Prostate gland (tissue), 2 donors: Measurements from ENCODE around the gene SLC7A6OS. TPM values are rescaled to one million over a fixed set of nuclear protein-coding genes. Genes with fewer than 3 reads are reported as not detected.
A peak's percentile ranks its signal among the peaks of the same experiment; 100 is the strongest.

Source experiments
- DNase-seq: peaks from one replicate; pipeline ENCODE4 v3.0.0-alpha.2; 2019; ENCODE audit warnings: low spot score
- H3K27ac ChIP-seq, 2 donors: fragments of 200-600 bp; sonication (generic); 2 replicates each; pipeline ENCODE4 v1.5.1; 2017 to 2019
- H3K27me3 ChIP-seq: fragments of 200-600 bp; sonication (generic); replicated peaks from 2 replicates; pipeline ENCODE4 v1.5.1; 2019; ENCODE audit not compliant: insufficient read depth
- H3K36me3 ChIP-seq, 2 donors: fragments of 200-600 bp; sonication (generic); 1 replicate in 1 of 2; 2 replicates in 1 of 2; pipeline versions ENCODE4 v1.5.1 to v1.8.1; 2017 to 2019
- H3K4me1 ChIP-seq: fragments of 200-600 bp; sonication (generic); replicated peaks from 2 replicates; pipeline ENCODE4 v1.5.1; 2019
- H3K4me3 ChIP-seq, 2 donors: fragments of 200-600 bp; sonication (generic); 2 replicates each; pipeline ENCODE4 v1.5.1; 2017 to 2019
- H3K9me3 ChIP-seq: fragments of 200-600 bp; sonication (generic); 2 replicates; pipeline ENCODE4 v1.5.1; 2017
- POLR2A ChIP-seq: fragments of 450-650 bp; IDR thresholded peaks from one replicate; pipeline ENCODE4 v1.6.1; 2016; ENCODE audit warnings: antibody characterized with exemption, mild to moderate bottlenecking
- POLR2AphosphoS5 ChIP-seq: sonication (generic); formaldehyde crosslinking; IDR thresholded peaks from one replicate; pipeline ENCODE4 v1.6.1; 2017; ENCODE audit warnings: antibody characterized with exemption
- WGBS: methylation state at CpG from one replicate; pipeline ENCODE4 v1.1.5; 2018; 5-methylcytosine and 5-hydroxymethylcytosine counted together
- intact Hi-C: fragments of 100-400 bp; cut with DNase I; formaldehyde crosslinking; loops from one replicate; pipeline ENCODE4 v1.14.2; 2022
- total RNA-seq, 2 donors: library from RNA; depleted of rRNA; stranded (reverse); fragments of >200 nt; gene quantifications; one replicate each; pipeline ENCODE4 v1.1.0, GENCODE V29; 2016
- TF ChIP-seq, protein P1 (sequence below), 4 experiments: fragments of 200-600 bp in 2 of 4; fragments of 450-650 bp in 2 of 4; sonication (generic) in 2 of 4; IDR thresholded peaks; 1 replicate in 3 of 4; 2 replicates in 1 of 4; pipeline ENCODE4 v1.5.1; 2016 to 2019; ENCODE audit warnings: antibody characterized with exemption in 4 of 4, mild to moderate bottlenecking in 2 of 4, moderate library complexity in 2 of 4

Gene SLC7A6OS
- total RNA-seq, 2 donors from 2014 or later, result 10.0 to 23.6 TPM

DNA sequence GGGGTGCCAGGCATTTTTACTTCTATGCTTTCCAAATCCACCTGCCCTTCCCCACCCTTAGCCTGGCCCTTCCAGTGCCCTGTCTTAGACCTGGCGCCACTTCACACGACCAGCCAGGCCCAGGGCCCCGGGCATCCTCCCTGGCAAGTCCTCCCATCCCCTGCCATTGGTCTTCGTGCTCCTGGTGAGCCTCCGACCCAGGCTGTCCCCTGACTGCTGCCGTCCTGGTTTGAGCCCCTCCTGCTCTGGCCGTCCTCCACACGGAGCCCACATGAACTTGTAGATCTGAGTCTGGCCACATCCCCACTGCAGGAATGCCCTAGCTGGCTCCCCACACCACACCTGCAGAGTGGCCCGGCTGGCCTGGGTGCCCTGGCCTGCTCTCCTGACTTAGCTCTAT is 44.1 kb upstream of the SLC7A6OS start:
- Histone ChIP-seq H3K27ac (no peak overlapping the region), H3K9me3 (no peaks in the 10 kb centered on the region), H3K36me3 (peaks cover 10% of the 10 kb centered on the region in 2 donors), H3K27me3 (no peaks in the 10 kb centered on the region), H3K4me3 (no peak overlapping the region), H3K4me1 (no peaks in the 10 kb centered on the region)
- WGBS, result 90% methylated on average over 9 of the region's 9 CpGs
- no peak for DNase-seq
- intact Hi-C loops, result no loop called here
- TF ChIP-seq, protein P1, sequence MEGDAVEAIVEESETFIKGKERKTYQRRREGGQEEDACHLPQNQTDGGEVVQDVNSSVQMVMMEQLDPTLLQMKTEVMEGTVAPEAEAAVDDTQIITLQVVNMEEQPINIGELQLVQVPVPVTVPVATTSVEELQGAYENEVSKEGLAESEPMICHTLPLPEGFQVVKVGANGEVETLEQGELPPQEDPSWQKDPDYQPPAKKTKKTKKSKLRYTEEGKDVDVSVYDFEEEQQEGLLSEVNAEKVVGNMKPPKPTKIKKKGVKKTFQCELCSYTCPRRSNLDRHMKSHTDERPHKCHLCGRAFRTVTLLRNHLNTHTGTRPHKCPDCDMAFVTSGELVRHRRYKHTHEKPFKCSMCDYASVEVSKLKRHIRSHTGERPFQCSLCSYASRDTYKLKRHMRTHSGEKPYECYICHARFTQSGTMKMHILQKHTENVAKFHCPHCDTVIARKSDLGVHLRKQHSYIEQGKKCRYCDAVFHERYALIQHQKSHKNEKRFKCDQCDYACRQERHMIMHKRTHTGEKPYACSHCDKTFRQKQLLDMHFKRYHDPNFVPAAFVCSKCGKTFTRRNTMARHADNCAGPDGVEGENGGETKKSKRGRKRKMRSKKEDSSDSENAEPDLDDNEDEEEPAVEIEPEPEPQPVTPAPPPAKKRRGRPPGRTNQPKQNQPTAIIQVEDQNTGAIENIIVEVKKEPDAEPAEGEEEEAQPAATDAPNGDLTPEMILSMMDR (IDR thresholded peaks at IDR 0.05), result no peak
- TF ChIP-seq POLR2A (no peak), POLR2AphosphoS5 (no peak)

DNA sequence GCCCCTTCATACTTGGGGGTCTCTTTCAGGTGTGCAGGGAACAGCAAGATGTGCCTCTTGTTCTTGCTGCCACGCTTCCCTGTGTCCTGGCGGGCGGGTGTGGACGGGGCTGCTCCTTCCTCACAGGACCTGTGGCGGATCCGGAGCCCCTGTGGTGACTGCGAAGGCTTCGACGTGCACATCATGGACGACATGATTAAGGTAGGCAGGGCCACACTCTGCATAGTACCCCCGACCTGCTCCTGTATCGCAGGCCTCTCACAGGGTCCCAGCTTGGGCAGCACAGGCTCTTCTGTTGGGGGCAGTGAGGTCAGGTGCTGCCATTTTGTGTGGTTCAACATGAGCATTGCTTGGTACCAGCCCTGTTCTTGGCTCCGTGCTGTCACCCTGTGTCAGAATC is 42.6 kb upstream of the SLC7A6OS start:
- TF ChIP-seq POLR2A (no peak), POLR2AphosphoS5 (no peak)
- TF ChIP-seq, protein P1 (IDR thresholded peaks at IDR 0.05), result no peak
- Histone ChIP-seq H3K27me3 (no peaks in the 10 kb centered on the region), H3K9me3 (no peaks in the 10 kb centered on the region), H3K36me3 (peaks cover 10 to 14% of the 10 kb centered on the region in 2 donors), H3K4me1 (no peaks in the 10 kb centered on the region), H3K27ac (no peak overlapping the region), H3K4me3 (no peak overlapping the region)
- no peak for DNase-seq
- WGBS, result 88% methylated on average over 13 of the region's 13 CpGs
- intact Hi-C loops, result no loop called here

DNA sequence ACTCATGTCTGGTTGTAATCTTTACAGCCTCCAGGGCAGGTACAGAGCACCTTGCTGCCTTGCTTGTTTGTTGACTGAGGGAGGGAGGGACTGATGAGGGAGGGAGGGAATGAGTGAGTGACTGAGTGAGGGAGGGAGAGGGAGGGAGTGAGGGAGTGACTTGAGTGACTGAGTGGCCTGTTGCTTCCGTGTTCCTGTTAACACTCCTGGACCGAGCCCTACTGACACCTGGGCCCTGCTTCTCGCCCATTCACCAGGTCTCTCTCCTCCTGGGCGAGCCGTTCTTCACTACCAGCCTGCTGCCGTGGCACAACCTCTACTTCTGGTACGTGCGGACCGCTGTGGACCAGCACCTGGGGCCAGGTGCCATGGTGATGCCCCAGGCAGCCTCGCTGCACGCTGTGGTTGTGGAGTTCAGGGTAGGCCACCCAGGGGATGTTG is 41.3 kb upstream of the SLC7A6OS start:
- WGBS, result 79% methylated on average over 11 of the region's 11 CpGs
- Histone ChIP-seq H3K36me3 (peaks cover 10% of the 10 kb centered on the region in 2 donors), H3K4me3 (no peak overlapping the region), H3K27ac (peak overlapping the region in 1 of 2 donors; percentile 31), H3K4me1 (no peaks in the 10 kb centered on the region), H3K27me3 (no peaks in the 10 kb centered on the region), H3K9me3 (no peaks in the 10 kb centered on the region)
- DNase-seq, result peak; percentile 76
- TF ChIP-seq POLR2A (no peak), POLR2AphosphoS5 (peak; percentile 79)
- TF ChIP-seq, protein P1 (IDR thresholded peaks at IDR 0.05), result no peak
- intact Hi-C loops, result no loop called here

DNA sequence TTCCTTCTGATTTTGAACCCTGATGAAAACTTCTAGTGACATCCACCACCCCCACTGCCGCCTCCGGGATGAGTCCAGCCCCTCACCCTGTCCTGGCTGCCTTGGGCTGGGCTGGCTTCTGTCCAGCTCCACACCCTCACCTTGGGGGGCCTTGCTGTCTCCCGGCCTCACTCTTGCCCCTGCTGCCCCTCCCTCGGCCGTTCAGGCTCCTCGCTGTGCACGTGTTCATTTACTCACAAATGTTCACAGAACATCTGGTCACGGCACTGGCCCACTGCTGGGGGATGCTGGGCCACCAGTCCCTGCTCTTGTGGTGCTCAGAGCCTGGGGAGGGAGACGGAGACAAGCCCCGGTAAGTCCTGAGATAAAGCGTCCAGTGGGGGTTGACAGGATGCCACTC is 40.7 kb upstream of the SLC7A6OS start:
- Histone ChIP-seq H3K27ac (peak overlapping the region in 1 of 2 donors; percentile 31), H3K4me3 (no peak overlapping the region), H3K36me3 (peaks cover 4 to 10% of the 10 kb centered on the region in 2 donors), H3K27me3 (no peaks in the 10 kb centered on the region), H3K4me1 (no peaks in the 10 kb centered on the region), H3K9me3 (no peaks in the 10 kb centered on the region)
- 76% methylated on average over 11 of the region's 11 CpGs for WGBS
- DNase-seq, result no peak
- intact Hi-C loops, result no loop called here
- TF ChIP-seq POLR2A (no peak), POLR2AphosphoS5 (no peak)
- TF ChIP-seq, protein P1 (IDR thresholded peaks at IDR 0.05), result no peak

DNA sequence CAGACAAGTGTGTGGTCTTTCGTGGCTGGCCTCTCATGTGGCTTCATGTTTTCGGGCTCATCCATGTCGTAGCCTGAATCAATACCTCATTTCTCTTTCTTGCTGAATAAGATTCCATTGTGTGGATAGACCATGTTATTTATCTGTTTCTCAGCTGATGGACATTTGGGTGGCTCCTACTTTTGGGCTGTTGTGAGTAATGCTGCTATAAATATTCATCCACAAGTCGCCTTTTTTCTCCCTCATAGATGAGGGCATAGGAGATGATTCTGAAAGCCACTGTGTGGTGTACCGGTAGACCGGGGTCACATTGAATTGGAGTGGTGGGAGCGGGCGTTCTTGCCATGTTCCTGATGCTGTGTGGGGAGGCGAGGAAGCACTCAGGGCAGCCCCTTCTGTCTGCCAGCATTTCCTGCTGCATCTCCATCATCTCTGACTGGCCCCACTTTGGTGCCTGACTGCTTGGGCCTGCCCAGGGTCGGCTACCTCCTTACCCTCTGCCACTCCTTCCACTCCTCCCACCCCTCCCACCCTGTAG is 40.1 kb upstream of the SLC7A6OS start:
- Histone ChIP-seq H3K4me3 (no peak overlapping the region), H3K9me3 (no peaks in the 10 kb centered on the region), H3K36me3 (peaks cover 4 to 10% of the 10 kb centered on the region in 2 donors), H3K27me3 (no peaks in the 10 kb centered on the region), H3K27ac (no peak overlapping the region), H3K4me1 (no peaks in the 10 kb centered on the region)
- DNase-seq, result no peak
- TF ChIP-seq, protein P1 (IDR thresholded peaks at IDR 0.05), result no peak
- TF ChIP-seq POLR2AphosphoS5 (no peak), POLR2A (no peak)
- intact Hi-C loops, result no loop called here
- WGBS, result 95% methylated on average over 10 of the region's 10 CpGs
